Stimulated activated CD8-positive, alpha-beta memory T cell treated with anti-CD3 and anti-CD28 coated beads, Interleukin-12 subunit alpha, Interleukin-12 subunit beta, amount 100 ng/mL, for 1 hour (primary cell): ENCODE data around the gene ARMC3.
A peak's percentile ranks its signal among the peaks of the same experiment; 100 is the strongest.
"Not testable (repeated sequence)": the region's sequence is repeated elsewhere in the genome, so short reads cannot be mapped to it uniquely, and the experiment has no call there.

ENCODE experiments used
- DNase-seq: peaks from one replicate; pipeline ENCODE4 v3.0.0-alpha.2; 2020; ENCODE audit warnings: low read depth

Gene ARMC3, protein sequence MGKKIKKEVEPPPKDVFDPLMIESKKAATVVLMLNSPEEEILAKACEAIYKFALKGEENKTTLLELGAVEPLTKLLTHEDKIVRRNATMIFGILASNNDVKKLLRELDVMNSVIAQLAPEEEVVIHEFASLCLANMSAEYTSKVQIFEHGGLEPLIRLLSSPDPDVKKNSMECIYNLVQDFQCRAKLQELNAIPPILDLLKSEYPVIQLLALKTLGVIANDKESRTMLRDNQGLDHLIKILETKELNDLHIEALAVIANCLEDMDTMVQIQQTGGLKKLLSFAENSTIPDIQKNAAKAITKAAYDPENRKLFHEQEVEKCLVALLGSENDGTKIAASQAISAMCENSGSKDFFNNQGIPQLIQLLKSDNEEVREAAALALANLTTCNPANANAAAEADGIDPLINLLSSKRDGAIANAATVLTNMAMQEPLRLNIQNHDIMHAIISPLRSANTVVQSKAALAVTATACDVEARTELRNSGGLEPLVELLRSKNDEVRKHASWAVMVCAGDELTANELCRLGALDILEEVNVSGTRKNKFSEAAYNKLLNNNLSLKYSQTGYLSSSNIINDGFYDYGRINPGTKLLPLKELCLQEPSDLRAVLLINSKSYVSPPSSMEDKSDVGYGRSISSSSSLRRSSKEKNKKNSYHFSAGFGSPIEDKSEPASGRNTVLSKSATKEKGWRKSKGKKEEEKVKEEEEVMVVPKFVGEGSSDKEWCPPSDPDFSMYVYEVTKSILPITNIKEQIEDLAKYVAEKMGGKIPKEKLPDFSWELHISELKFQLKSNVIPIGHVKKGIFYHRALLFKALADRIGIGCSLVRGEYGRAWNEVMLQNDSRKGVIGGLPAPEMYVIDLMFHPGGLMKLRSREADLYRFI

DNA sequence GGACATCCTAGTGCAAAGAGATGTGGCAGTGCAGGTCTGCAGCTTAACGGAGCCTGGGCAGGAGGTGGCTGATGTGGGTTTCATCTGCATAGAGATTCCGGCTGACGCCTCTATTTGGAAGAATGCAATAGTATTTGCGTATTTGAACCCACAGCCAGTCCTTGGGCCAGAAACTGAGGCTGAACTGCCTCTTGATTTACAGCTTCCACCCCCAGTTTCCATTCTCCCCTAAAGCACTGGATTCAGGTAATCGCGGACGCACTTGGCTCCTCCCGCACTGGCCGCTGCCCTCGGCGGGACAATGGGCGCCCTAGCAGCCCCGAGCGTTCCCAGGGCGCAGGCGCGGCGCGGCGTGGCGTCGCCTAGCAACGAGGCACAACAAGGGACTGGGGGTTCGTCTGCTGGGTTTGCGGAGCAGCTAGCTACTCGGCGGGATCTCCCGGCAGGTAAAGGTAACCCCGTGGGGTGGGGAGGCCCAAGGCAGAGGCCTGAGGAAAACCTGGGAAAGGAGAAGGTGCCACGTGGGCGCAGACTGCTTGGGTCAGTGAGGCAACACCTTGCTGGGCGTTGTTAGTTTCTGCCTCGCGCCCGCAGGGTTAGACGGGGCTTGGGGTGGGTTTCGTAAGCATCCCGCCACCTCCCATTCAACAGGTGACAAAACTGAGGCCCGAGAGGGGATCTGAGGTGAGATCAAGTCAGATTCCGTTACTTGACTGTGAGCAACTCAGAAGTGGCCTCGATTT is at the start of gene ARMC3:
TSS of gene ARMC3 (plus strand) at position 393 of the 743 bp plus-strand sequence. CDS start 3,944 bp downstream, outside the sequence.
- peak; percentile 48 for DNase-seq

DNA sequence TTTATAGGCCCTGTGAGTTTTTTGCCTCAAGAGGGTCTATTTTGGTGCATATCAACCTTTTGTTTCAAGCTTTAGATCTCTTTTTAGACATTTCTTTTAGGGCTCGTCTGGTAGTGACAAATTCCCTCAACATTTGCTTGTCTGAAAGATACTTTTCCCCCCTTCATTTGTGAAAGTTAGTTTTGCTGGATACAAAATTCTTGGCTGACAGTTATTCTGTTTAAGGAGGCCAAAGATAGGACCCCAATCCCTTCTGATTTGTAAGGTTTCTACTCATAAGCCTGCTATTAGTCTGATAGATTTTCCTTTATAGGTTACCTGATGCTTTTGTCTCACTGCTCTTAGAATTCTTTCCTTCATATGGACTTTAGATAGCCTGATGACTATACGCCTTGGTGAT is 36.1 kb upstream of the ARMC3 start:
- DNase-seq: no peak

DNA sequence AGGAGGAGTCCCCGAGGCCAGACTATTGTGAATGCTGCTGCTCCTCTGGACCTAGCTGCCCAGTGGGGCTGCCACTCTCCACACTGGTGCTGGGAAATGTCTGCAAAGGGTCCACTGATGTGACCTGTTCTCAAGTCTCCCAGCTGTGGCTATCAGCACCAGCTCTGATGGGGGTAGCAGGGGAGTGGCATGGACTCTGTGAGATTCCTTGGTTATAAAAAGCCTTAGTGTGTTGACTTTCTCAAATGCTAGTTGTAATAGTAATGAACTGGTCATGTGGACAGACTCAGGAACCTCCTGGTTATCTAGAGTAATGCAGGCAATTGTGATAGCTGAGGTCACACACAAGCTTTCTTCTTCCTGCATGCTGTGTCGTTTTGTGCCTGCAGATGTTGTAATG is 34.1 kb upstream of the ARMC3 start:
- DNase-seq: no peak

DNA sequence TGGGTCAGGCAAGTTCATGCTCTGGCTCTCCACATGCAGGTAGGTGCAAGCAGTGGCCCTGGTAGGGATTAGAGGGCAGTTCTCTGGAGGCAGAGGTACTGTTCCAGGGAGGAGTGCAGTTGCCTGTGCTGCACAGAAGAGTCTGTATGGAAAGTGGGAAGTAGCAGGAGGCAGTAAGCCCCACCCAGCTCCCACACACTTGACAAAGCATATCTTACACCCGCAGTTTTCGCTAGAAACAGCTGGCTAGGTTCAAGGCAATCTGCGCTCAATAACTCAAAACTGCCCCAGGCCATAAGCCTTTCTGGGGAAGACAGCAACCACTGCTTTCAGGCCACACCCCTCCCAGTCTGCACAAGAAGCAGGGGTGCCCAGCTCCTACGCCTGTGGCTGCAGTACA is 33.1 kb upstream of the ARMC3 start:
- no peak for DNase-seq

DNA sequence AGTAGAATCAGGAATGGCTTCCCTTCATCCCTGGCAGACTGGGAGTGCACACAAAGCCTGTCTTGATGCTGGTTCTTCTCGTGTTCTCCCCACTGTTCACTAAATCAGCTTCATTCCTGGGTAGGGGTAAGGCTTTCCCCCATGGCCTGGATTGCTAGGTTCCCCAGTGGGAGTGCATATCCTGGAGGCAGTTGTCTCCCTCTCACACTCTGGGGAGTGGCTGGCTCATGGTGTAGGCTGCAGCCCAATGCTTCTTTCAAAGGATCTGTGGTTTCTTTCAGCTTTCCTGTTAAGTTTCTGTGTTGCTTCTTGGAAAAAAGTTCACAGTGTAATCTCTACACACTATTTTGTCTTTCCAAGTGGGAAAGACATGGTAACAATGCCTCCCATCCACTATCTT is 32.6 kb upstream of the ARMC3 start:
- no peak for DNase-seq

DNA sequence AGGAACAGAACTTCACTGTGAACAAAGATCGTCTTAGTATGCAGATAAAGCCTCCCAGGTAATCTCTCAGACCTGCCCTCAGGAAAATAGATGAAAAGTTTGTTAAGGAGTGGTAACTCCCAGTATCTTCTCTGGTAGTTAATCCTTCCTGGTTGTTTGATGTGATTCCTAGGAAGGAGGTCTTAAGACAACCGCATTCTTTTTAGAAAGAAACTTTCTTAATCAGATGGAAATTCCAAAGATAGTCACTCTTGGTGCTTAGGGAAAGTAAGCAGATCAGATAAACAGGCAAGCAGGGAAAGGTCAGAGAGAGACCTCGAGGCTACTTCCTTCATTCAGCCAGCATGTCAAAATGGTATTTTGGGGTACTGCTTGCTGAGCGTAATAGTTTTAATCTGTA is 30.5 kb upstream of the ARMC3 start:
- no peak for DNase-seq

DNA sequence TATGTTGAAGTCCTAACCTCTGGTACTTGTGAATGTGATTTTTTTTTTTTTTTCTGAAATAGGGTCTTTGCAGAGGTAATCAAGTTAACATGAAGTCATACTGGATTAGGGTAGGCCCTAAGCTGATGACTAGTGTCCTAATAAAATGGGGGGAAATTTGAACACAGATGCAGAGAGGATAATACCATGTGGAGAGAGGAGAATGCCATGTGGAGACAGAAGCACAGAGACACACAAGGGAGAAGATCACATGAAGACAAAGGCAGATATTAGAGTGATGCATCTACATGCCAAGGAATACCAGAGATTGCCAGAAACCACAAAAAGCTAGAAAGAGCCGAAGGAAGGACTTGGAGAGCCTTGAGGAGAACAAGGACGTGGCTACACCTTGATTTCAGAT is 28.5 kb upstream of the ARMC3 start:
- DNase-seq: no peak

DNA sequence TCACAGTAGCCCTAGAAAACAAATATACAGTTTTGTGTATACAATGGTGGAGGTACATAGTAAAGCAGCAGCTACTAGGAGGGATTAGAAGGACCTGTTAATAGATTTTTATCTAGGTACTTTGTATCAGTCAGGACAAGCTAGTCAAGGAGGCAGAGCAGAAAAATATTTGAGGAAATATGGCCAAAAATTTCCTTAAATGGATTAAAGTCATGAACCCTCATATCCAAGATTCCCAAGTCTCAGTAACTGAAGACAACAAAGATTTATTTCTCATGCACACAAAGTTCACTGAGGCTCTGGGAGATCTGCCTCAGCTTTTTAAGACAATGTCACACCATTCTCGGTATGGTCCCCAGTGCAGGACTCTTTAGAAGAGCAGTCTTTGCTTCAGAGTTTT is 28.1 kb upstream of the ARMC3 start:
- no peak for DNase-seq

DNA sequence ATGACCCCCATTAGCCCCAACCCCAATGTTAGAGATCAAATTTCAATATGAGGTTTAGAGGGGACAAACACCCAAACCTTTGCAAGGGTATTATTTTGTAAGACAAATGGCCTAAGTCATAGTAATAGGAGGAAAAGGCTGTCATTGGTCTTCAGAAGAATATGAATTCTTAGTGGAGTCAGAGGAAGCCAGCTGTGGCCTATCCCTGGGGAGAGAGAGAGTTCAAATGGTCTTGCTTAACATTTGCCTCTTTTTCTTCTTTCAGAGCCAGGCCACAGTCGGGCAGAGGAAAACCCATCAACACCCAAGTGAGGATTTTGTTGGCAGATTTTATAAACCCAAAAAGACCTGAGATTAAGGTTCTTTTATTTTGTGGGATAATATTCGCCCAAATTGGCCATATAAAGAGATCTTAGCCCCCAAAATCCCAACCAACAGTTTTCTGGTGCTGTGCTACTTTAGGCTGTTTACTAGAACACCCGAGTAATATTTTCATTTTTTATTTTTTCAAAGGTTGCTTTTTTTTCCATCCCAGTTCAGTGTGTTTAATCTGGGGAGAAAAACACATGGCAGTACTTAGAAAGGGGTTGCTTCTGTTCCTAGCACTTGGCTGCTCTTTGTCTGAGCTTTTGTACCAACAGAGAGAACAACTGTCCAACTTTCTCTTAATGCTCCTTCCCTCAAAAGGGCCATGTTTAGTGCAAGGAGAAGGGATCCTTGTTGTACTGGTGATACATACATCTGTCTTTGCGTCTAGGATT is 26.8 kb upstream of the ARMC3 start:
- DNase-seq: no peak

DNA sequence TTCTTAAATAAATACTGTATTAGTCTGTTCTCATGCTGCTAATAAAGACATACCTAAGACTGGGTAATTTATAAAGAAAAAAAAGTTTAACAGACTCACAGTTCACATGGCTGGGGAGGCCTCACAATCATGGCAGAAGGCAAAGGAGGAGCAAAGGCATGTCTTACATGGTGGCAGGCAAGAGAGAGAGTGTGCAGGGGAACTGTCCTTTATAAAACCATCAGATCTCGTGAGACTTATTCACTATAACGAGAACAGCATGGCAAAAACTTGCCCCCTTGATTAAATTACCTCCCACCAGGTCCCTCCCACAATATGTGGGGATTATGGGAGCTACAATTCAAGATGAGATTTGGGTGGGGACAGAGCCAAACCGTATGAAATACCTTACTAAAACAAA is 25.7 kb upstream of the ARMC3 start:
- not testable (repeated sequence) for DNase-seq

DNA sequence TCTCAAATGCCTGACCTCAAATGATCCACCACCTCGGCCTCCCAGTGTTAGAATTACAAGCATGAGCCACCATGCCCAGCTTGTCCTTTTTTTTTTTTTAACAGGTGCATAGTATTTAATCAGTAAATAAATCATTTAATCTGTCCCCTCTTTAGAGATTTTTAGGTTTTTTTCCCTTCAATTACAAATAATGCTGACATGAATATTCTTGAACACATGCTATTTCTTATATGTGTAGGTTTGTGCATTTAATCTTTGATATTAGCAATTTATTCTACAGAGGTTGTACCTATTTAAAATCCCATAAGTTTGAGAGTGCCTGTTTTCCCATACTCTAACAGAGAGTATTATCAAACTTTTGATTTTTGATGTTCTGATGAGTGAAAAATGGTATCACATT is 24.2 kb upstream of the ARMC3 start:
- no peak for DNase-seq

DNA sequence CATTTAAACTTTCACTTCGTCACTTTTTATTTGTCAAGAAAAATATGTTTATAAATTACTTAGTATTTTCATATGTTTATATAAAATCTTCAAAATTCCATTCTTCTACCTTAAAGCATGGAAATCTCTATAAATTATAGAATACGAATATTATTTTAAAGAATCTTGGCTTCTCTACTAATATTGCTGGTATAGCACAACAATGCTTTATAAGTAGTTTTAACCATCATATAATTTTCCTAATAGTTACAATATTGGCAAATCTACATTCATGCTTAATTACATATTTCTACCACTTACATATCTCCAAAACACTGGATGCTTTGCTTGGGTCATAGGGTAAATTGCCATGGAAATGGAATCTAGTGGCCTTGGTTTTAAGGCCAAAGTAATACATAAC is 21.1 kb upstream of the ARMC3 start:
- DNase-seq: no peak

DNA sequence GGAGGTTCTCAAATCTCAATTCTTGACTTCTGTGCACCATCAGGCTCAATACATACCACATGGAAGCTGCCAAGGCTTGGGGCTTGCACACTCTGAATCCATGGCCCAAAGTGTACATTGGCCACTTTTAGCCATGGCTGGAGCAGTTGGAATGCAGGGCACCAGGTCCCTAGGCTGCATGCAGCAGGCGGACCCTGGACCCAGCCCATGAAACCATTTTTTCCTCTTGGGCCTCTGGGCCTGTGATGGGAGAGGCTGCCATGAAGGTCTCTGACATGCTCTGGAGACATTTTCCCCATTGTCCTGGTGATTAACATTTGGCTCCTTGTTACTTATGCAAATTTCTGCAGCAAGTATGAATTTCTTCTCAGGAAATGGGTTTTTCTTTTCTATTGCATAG is 19.0 kb upstream of the ARMC3 start:
- DNase-seq: no peak

DNA sequence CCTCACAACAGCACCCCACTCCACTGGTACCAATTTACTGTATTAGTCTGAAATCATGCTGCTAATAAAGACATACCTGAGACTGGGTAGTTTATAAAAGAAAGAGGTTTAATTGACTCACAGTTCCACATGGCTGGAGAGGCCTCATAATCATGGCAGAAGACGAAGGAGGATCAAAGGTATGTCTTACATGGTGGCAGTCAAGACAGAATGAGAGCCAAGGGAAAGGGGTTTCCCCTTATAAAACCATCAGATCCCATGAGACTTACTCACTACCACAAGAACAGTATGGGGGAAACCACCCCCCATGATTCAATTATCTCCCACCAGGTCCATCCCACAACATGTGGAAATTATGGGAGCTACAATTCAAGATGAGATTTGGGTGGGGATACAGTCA is 18.2 kb upstream of the ARMC3 start:
- not testable (repeated sequence) for DNase-seq

DNA sequence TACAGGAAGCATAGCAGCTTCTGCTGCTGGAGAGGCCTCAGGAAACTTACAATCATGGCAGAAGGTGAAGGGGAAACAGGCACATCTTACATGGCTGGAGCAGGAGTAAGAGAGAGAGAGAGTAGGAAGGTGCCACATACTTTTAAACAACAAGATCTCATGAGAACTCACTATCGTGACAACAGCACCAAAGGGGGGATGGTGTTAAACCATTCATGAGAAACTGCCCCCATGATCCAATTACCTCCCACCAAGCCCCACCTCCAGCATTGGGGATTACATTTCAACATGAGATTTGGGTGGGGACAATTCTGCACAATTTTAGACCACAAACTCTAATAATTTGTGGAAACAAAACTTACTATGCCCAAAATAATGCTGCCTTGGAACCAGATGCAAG is 16.8 kb upstream of the ARMC3 start:
- no peak for DNase-seq

DNA sequence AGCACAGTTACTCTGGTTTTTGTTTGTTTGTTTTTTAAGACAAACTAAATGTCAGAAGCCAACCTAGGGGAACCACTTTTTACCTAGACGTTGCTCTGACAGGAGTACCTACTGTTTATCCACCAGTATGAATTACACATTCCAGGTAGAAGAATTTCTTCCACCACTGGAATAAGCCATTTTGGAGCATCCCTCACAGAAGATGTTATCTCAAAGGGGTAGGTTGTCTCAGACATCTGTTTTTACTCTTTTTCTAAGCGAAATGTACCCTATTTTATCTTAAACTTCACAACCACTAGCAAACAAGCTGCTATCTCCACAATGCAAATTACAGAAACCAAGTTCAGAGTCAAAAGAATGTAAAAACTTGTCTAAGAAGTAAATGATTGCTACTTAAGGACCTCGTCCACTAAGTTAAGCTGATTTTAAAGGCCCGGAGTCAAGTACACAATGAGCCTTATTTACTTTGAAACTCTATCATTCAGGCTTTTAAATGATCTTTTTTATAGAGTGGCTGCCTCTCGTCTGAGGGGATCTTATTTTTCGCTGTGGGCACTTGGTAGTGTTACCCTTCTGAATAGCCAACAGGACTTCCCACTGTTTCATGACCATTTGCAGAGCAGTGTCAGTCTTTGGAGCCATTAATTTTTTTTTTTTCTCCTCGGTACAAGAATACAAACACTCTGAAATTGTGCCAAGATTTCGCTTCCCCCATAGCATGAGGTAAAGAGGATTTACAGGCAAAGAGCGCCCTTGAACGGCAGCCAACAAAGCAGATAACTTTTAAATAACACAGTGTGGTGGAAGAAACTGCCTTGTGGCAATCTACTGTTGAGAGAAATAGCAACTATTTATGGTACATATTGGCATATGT is 15.7 kb upstream of the ARMC3 start:
- DNase-seq: no peak

DNA sequence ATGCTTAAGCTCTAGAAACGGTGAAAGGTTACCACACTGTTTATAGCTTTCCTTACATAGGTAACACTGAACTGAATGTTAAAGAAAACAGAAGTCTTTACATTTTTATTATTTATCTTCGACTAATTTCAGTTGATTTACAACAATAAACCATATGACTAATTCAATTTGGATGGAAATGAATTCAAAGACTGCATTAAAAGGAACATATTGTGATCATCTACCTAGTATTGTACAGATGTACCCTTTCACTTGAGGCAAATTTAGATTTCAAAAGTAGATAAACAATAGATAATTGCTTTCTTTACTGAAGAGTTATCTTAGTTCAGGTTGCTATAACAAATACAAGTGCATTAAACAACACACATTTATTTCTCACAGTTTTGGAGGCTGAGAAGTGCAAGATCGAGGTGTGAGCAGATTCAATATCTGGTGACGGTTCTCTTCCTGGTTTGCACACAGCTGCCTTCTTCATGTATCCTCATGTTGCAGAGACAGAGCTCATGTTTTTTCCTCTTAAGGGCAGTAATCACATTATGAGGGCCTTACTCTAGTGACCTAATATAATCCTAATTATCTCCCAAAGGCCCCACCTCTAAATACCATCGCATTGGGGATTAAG is 15.0 kb upstream of the ARMC3 start:
- DNase-seq: no peak

DNA sequence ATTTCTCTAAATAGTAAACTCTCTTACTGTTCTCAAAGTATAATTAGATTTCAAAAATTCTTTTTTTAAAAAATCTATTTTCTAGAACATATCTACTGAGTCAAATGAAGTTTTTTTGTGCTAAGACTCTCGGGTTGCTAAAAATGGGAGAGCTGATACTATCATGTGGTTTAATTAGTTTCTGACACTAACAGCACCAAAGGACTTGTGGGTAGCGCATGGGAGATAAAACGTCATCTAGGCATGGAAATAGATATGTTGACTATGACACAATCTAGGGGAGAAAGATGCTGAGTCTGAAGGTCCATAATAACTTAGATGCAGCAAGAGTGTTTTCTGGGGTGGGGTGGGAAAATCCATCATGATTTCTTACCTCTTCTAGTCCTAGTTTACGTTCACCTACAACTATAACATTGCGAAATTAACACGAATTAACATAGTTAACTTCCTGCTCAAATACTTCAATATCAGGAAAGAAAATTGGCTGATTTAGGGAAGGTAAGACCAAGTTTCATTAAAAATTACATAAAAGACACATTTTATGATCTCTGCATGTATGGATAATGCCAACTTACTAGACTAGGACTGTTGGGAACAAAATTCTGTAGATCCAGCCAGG is 14.3 kb upstream of the ARMC3 start:
- no peak for DNase-seq

DNA sequence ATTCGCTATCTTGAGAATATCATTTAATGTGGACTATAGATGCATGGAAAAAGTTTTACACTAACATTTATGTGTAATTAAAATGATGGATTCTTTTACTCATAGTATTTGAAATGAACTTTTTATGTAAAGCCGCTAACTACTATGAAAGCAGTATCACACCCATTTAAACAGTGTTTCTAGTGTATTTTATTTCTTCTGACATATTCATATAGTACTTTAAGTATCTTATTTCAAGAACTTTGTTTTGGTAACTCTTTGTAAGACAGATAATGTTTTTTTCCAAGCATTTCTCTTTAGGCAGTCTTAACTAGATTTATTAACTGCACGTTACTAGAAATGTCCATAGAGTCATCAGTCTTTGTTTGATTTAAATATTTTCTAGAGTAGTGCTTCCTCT is 12.5 kb upstream of the ARMC3 start:
- DNase-seq: no peak

DNA sequence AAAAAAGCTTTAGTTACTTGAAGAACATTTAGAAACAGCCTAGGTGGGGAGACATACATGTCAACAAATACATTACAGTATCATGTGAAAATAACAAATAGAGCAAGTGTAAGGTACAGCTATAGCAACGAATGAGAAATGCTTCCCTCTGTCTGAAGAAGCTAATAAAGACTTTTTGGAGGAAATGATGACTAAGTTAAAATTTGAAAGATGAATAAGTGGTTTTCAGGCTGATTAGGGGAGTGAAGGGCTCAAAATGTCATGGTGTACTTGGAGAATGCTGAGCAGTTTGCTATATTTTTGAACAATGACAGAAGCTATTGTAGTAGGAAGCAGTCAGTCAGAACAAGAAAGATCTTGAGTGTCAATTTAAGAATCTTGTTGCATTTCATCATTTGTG is 2.8 kb upstream of the ARMC3 start:
- DNase-seq: no peak
